Tibial nerve (tissue), 4 donors: ENCODE measurements around the gene EPN1.

Source experiments
- EP300 ChIP-seq, 2 donors: sonication (generic); formaldehyde crosslinking; IDR thresholded peaks; one replicate each; pipeline ENCODE4 v1.6.1; 2017; ENCODE audit warnings: antibody characterized with exemption in 2 of 2, mild to moderate bottlenecking in 1 of 2
- TF ChIP-seq, protein P1 (sequence below), 5 experiments: fragments of 200-600 bp in 3 of 5; fragments of 450-650 bp in 2 of 5; sonication (generic) in 3 of 5; IDR thresholded peaks; one replicate each; pipeline ENCODE4 v1.5.1; 2016 to 2019; ENCODE audit warnings: antibody characterized with exemption in 5 of 5, mild to moderate bottlenecking in 3 of 5, moderate library complexity in 2 of 5

DNA sequence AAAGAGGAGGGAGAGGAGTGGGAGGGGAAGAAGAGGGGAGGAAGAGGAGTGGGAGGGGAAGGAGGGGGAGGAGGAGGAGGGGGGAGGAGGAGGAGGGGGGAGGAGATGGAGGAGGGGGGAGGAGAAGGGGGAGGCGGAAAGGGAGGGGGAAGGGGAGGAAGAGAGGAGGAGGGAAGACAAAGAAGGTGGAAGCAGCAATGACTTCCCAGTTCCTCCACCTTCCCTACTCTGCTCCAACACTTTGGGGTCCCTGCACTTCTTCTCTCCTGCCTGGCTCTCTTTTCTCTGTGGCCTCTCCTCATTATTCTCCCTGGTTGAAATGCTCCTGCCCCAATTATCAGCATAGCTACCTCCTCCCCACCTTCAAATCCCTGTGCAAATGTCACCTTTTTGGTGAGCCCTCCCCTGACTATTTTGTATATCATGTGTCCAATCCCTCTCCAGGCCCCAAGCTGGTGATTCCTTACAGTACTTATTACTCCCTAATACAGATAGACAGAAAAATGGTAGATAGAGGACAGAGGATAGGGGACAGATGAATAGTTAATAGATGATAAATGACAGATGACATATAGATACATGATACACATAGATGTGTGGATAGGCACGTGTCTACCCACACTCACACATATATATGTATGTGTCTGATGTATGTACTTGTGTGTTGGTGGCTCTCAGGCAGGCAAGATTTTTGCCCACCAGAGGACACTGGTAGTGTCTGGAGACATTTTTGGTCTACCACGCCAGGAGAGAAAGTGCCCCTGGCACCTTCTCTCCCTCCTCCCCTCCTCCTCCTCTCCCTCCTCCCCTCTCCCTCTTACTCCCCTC is 38.0 kb downstream of the EPN1 start:
- TF ChIP-seq, protein P1, sequence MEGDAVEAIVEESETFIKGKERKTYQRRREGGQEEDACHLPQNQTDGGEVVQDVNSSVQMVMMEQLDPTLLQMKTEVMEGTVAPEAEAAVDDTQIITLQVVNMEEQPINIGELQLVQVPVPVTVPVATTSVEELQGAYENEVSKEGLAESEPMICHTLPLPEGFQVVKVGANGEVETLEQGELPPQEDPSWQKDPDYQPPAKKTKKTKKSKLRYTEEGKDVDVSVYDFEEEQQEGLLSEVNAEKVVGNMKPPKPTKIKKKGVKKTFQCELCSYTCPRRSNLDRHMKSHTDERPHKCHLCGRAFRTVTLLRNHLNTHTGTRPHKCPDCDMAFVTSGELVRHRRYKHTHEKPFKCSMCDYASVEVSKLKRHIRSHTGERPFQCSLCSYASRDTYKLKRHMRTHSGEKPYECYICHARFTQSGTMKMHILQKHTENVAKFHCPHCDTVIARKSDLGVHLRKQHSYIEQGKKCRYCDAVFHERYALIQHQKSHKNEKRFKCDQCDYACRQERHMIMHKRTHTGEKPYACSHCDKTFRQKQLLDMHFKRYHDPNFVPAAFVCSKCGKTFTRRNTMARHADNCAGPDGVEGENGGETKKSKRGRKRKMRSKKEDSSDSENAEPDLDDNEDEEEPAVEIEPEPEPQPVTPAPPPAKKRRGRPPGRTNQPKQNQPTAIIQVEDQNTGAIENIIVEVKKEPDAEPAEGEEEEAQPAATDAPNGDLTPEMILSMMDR (IDR thresholded peaks at IDR 0.05): no peak
- no peak for TF ChIP-seq EP300 (IDR thresholded peaks at IDR 0.05)
